Measurements from ENCODE around the gene CDK2AP2.

The CDK2AP2 gene

GRCh38 chr11:67544616-67545242, 36.8 kb upstream of the CDK2AP2 start:
- no peak overlapping the region for H3K4me3 ChIP-seq (ENCODE audit: low read depth, low read length)
- no peak for TF ChIP-seq POLR2A (IDR thresholded peaks at IDR 0.05; ENCODE audit: extremely low read depth, insufficient read length)
- TF ChIP-seq MAX (IDR thresholded peaks at IDR 0.05; ENCODE audit: low read depth, low read length), result no peak
- no peak for TF ChIP-seq CTCF (IDR thresholded peaks at IDR 0.05; ENCODE audit: low read depth, low read length)
- TF ChIP-seq MYC (IDR thresholded peaks at IDR 0.05; ENCODE audit: low read depth, low read length), result no peak
- no peak for DNase-seq (ENCODE audit: low read depth)

- no peak for DNase-seq (ENCODE audit: low read depth)
- TF ChIP-seq CTCF (IDR thresholded peaks at IDR 0.05; ENCODE audit: low read depth, low read length), result no peak
- TF ChIP-seq MAX (IDR thresholded peaks at IDR 0.05; ENCODE audit: low read depth, low read length), result no peak
- no peak for TF ChIP-seq MYC (IDR thresholded peaks at IDR 0.05; ENCODE audit: low read depth, low read length)
- no peak for TF ChIP-seq POLR2A (IDR thresholded peaks at IDR 0.05; ENCODE audit: extremely low read depth, insufficient read length)
- no peak overlapping the region for H3K4me3 ChIP-seq (ENCODE audit: low read depth, low read length)
Observed at GRCh38 chr11:67543585-67543984, 35.6 kb upstream of the CDK2AP2 start.

GRCh38 chr11:67542971-67543370, 35.0 kb upstream of the CDK2AP2 start:
- no peak for DNase-seq (ENCODE audit: low read depth)
- H3K4me3 ChIP-seq (ENCODE audit: low read depth, low read length), result no peak overlapping the region
- TF ChIP-seq POLR2A (IDR thresholded peaks at IDR 0.05; ENCODE audit: extremely low read depth, insufficient read length) (no peak), MAX (IDR thresholded peaks at IDR 0.05; ENCODE audit: low read depth, low read length) (no peak), CTCF (IDR thresholded peaks at IDR 0.05; ENCODE audit: low read depth, low read length) (no peak)

GRCh38 chr11:67542169-67542568, 34.2 kb upstream of the CDK2AP2 start:
- peak; percentile 55 for DNase-seq (ENCODE audit: low read depth)
- peak; percentile 68; the same call in 1 of the 2 replicates for TF ChIP-seq MAX (IDR thresholded peaks at IDR 0.05; ENCODE audit: low read depth, low read length)
- no peak for TF ChIP-seq POLR2A (IDR thresholded peaks at IDR 0.05; ENCODE audit: extremely low read depth, insufficient read length)
- no peak for TF ChIP-seq CTCF (IDR thresholded peaks at IDR 0.05; ENCODE audit: low read depth, low read length)
- TF ChIP-seq MYC (IDR thresholded peaks at IDR 0.05; ENCODE audit: low read depth, low read length), result peak; percentile 38; the same call in 1 of the 2 replicates
- H3K4me3 ChIP-seq (ENCODE audit: low read depth, low read length), result no peak overlapping the region

GRCh38 chr11:67541198-67541597, 33.2 kb upstream of the CDK2AP2 start:
- DNase-seq (ENCODE audit: low read depth), result no peak
- no peak overlapping the region for H3K4me3 ChIP-seq (ENCODE audit: low read depth, low read length)
- TF ChIP-seq MAX (IDR thresholded peaks at IDR 0.05; ENCODE audit: low read depth, low read length) (no peak), CTCF (IDR thresholded peaks at IDR 0.05; ENCODE audit: low read depth, low read length) (no peak), MYC (IDR thresholded peaks at IDR 0.05; ENCODE audit: low read depth, low read length) (no peak), POLR2A (IDR thresholded peaks at IDR 0.05; ENCODE audit: extremely low read depth, insufficient read length) (no peak)
